Tibial artery (tissue), 4 donors: ENCODE data around the gene MCF2L2.
"Not testable (repeated sequence)": the region's sequence is repeated elsewhere in the genome, so short reads cannot be mapped to it uniquely, and the experiment has no call there.

Source experiments
- DNase-seq, 2 donors: peaks; one replicate each; pipeline ENCODE4 v3.0.0-alpha.2; 2019
- H3K27ac ChIP-seq, 2 donors: fragments of 200-600 bp; sonication (generic) in 1 of 2; 1 replicate in 1 of 2; 2 replicates in 1 of 2; pipeline ENCODE4 v1.5.1; 2018 to 2019; ENCODE audit warnings: mild to moderate bottlenecking in 1 of 2
- H3K27me3 ChIP-seq, 2 donors: fragments of 200-600 bp; sonication (generic) in 1 of 2; one replicate each; pipeline versions ENCODE4 v1.5.1 to v1.6.0; 2016 to 2019
- H3K36me3 ChIP-seq, 3 donors: fragments of 200-600 bp; sonication (generic) in 2 of 3; one replicate each; pipeline ENCODE4 v1.5.1; 2016 to 2019; ENCODE audit warnings: mild to moderate bottlenecking in 2 of 3
- H3K4me1 ChIP-seq, 4 donors: fragments of 200-600 bp; sonication (generic) in 2 of 4; 1 replicate in 3 of 4; 2 replicates in 1 of 4; pipeline ENCODE4 v1.5.1; 2016 to 2019
- H3K4me3 ChIP-seq, 2 donors: fragments of 200-600 bp; sonication (generic) in 1 of 2; 1 replicate in 1 of 2; 2 replicates in 1 of 2; pipeline ENCODE4 v1.5.1; 2018 to 2019; ENCODE audit warnings: mild to moderate bottlenecking in 2 of 2
- H3K9me3 ChIP-seq, 3 donors: fragments of 200-600 bp; sonication (generic) in 1 of 3; one replicate each; pipeline ENCODE4 v1.5.1; 2016 to 2019
- CTCF ChIP-seq, 2 experiments: fragments of 200-600 bp in 1 of 2; fragments of 450-650 bp in 1 of 2; IDR thresholded peaks; one replicate each; pipeline ENCODE4 v1.5.1; 2017 to 2019; ENCODE audit warnings: antibody characterized with exemption in 2 of 2, mild to moderate bottlenecking in 1 of 2, moderate library complexity in 1 of 2
- intact Hi-C: fragments of 100-400 bp; cut with DNase I; formaldehyde crosslinking; loops from one replicate; pipeline ENCODE4 v1.15.0; 2023; ENCODE audit warnings: low total_unique reads

MCF2L2 gene

GRCh38 chr3:183447206-183448001, 19.0 kb upstream of the MCF2L2 start:
- TF ChIP-seq CTCF (IDR thresholded peaks at IDR 0.05), result no peak
- Histone ChIP-seq H3K36me3 (peaks cover 0 to under 1% (median under 1%) of the 10 kb centered on the region in 3 donors), H3K27ac (peak overlapping the region; percentile 70 to 75), H3K27me3 (no peaks in the 10 kb centered on the region), H3K4me1 (peaks cover 0 to 11% (median 11%) of the 10 kb centered on the region in 4 donors), H3K4me3 (peak overlapping the region; percentile 73 to 91), H3K9me3 (peaks cover 0 to 12% (median 7%) of the 10 kb centered on the region in 3 donors)
- peak; percentile 79 to 80 for DNase-seq
- intact Hi-C loops, result no loop called here

- H3K27me3 ChIP-seq, result no peaks in the 10 kb centered on the region
- H3K4me3 ChIP-seq, result peak overlapping the region; percentile 73 to 91
- H3K36me3 ChIP-seq, result no peaks in the 10 kb centered on the region
- TF ChIP-seq CTCF (IDR thresholded peaks at IDR 0.05), result no peak
- intact Hi-C loops, result no loop called here
- H3K9me3 ChIP-seq, result peaks cover 0 to 12% (median 7%) of the 10 kb centered on the region in 3 donors
- peak overlapping the region; percentile 70 to 75 for H3K27ac ChIP-seq
- peaks cover 0 to 11% (median 11%) of the 10 kb centered on the region in 4 donors for H3K4me1 ChIP-seq
- DNase-seq, result no peak
Measured at GRCh38 chr3:183446838-183447205, 18.4 kb upstream of the MCF2L2 start.

- no peak for TF ChIP-seq CTCF (IDR thresholded peaks at IDR 0.05)
- Histone ChIP-seq H3K9me3 (peaks cover 0 to 12% (median 7%) of the 10 kb centered on the region in 3 donors), H3K4me1 (peaks cover 0 to 11% (median 10%) of the 10 kb centered on the region in 4 donors), H3K4me3 (no peak overlapping the region), H3K27me3 (no peaks in the 10 kb centered on the region), H3K36me3 (no peaks in the 10 kb centered on the region), H3K27ac (no peak overlapping the region)
- intact Hi-C loops, result no loop called here
- no peak for DNase-seq
Measured at GRCh38 chr3:183444748-183445147, 16.3 kb upstream of the MCF2L2 start.

GRCh38 chr3:183443395-183444385, 15.3 kb upstream of the MCF2L2 start:
- peaks cover 0 to 8% (median 7%) of the 10 kb centered on the region in 4 donors for H3K4me1 ChIP-seq
- peaks cover 0 to 12% (median 7%) of the 10 kb centered on the region in 3 donors for H3K9me3 ChIP-seq
- intact Hi-C loops, result no loop called here
- TF ChIP-seq CTCF (IDR thresholded peaks at IDR 0.05), result no peak
- no peaks in the 10 kb centered on the region for H3K36me3 ChIP-seq
- H3K27me3 ChIP-seq, result no peaks in the 10 kb centered on the region
- DNase-seq, result no peak
- H3K4me3 ChIP-seq, result no peak overlapping the region
- no peak overlapping the region for H3K27ac ChIP-seq

GRCh38 chr3:183442994-183443393, 14.6 kb upstream of the MCF2L2 start:
- intact Hi-C loops, result no loop called here
- H3K36me3 ChIP-seq, result no peaks in the 10 kb centered on the region
- TF ChIP-seq CTCF (IDR thresholded peaks at IDR 0.05), result no peak

GRCh38 chr3:183440521-183440920, 12.1 kb upstream of the MCF2L2 start:
- peaks cover 0 to 12% (median 7%) of the 10 kb centered on the region in 3 donors for H3K9me3 ChIP-seq
- intact Hi-C loops, H3K27me3 ChIP-seq, H3K27ac ChIP-seq, DNase-seq, H3K4me3 ChIP-seq, H3K36me3 ChIP-seq, H3K4me1 ChIP-seq: not testable (repeated sequence)

More at GRCh38 chr3:183442994-183443393, 14.6 kb upstream of the MCF2L2 start:
- peaks cover 0 to 12% (median 7%) of the 10 kb centered on the region in 3 donors for H3K9me3 ChIP-seq
- H3K4me1 ChIP-seq, result peaks cover 0 to 2% (median under 1%) of the 10 kb centered on the region in 4 donors
- no peak overlapping the region for H3K27ac ChIP-seq
- DNase-seq, result no peak
- no peaks in the 10 kb centered on the region for H3K27me3 ChIP-seq
- H3K4me3 ChIP-seq, result no peak overlapping the region
